ENCODE results near the gene NCAM2.

NCAM2 gene

DNA sequence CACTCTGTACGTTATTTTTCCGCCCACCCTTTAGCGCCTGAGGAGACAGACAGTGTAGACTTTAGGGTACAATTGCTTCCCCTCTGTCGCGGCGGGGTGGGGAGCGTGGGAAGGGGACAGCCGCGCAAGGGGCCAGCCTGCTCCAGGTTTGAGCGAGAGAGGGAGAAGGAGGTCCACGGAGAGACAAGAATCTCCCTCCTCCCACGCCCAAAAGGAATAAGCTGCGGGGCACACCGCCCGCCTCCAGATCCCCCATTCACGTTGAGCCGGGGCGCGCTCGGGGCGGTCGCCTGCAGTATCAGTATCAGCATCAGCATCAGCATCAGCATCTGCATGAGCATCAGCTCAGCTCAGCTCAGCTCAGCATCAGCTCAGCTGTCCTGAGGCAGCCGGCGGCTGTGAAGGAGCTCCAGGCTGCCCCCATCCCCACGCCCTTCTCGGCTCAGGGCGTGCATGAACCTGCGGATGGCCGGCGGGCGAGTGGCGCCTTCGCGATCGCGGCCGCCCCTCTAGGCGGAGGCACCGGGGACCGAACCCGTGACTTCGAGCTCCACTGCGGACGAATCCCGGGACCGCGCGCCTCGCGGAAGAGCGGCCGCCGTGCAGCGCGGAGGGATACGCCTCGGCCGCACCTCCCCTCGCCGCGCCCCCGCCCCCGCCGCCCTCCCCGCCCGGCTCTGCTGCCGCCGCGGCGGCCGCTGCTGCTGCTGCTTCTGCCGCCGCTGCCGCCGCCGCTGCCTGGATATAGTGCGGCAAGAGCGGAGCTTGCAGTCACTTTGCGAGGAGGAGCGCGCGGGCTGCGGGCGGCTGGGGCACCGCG lies at the start of gene NCAM2:
TSS of gene NCAM2 (plus strand) at position 774 of the 820 bp plus-strand sequence.
- DNase-seq = no peak

DNA sequence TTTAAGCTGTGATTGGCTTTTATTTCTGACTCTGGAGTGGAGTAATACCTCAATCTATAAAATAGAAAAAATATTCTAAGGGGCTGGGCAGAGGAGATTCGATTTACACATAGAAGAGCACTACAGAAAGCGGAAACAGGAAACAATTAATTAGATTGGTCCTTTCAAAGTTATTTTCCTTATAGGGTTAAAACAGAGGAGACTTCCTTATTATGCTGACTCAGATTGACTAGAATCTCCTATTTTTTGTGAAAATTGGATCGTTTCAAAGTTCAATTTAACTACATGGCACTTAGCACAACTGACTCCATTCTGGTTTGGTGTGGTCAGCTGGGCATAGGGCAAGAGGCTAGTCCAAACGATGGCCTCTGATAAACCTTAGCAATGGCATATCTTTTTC lies 48.3 kb upstream of the NCAM2 start:
- no peak for DNase-seq

DNA sequence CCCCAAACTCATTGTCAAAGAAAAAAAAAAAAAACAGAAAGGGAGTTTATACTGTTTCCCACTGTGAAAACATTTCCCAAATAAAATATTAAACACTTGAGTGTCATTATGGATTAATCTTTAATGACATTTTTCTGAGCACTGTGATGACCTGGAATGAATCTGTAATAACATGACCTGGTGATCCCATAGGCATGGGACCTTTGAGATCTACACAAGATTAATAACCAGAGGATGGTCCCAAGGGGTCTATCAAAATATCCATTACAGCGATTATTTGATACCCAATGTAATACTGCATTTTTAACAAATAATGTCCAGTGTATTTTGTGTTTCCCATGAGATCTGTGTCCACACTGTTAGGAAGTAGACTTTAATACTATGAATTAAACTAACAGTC lies 32.4 kb upstream of the NCAM2 start:
- DNase-seq = no peak

DNA sequence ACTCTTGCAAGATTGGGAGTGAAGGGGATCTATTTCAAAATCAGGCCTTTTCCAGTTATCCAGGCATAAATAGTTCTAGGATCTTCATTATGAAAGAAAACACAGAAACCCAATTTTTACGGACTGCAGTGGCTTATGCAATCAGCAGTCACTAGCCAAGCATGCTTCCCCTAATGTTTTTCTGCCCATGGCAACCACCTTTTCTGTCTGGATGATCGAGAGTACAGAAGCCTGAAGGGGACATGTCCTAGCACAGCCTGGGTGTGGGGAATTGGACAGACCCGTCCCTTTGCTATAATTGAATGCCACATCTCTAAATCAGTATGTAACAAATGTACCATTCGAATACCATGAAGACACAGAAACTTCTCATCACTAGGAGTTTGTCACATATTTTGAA lies 29.8 kb upstream of the NCAM2 start:
- DNase-seq = no peak

DNA sequence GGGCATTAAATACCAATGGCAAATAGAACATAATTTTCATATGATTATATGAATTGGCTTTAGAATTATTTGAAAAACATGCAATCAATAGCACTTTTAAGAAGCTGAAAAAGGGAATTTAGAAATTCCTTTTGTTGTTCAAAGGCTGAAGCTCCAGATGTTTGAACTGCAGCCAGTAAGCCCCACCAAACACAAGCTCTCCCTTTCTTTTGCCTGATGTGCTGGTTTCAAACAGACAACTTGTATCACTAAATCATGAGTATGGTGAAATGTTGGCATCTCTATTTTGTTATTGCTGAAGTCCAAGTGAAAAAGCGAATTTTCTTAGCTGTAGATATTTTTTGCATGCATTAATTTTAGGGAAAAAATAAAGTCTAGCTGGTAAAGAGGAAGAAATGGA lies 27.5 kb upstream of the NCAM2 start:
- no peak for DNase-seq

DNA sequence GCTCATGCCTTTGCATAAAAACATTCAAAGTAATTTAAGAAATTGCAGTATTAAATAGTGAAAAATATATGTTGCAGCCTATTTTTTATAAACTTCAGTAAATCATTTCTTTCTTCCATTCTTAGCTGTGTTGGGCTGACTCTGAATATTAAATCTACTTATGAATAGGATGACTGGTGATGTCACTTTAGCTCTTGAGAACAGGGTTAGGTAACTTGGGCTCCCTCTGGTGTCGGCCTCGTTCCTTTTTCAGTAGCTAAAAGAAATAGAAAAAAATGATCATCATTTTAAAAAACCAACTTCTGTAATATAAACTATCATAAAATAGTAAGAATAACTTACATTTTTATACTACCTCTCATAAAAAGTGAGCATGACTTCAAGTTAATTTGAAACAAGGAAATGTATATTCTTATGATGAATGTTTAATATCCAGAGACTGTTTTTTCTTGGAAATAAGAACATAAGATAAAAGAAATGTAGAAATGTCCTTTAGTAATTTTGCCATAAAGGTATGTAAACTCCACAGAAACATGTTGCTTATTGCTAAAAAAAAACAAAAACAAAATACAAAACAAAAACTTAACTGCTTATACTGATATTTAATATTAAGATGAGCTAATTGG lies 26.8 kb upstream of the NCAM2 start:
- DNase-seq = no peak

DNA sequence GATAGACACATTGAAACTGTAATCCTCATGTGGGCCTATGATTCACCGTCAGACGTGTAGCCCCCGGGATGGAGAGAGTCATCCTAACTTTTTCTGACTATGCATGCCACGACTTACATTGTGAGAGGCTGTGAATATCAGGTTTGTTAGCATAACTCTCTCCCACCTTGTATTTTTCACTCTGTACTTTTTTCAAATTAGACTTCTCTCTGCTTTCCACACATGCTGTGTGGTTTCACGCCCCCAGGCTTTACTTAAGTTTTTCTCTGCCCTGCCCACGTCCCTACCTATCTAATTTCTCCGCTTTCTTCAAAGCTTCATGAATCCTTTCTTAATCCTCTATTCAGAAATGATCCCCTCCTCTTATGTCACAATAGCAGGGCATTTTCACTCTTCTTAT lies 3.4 kb upstream of the NCAM2 start:
- DNase-seq = no peak

DNA sequence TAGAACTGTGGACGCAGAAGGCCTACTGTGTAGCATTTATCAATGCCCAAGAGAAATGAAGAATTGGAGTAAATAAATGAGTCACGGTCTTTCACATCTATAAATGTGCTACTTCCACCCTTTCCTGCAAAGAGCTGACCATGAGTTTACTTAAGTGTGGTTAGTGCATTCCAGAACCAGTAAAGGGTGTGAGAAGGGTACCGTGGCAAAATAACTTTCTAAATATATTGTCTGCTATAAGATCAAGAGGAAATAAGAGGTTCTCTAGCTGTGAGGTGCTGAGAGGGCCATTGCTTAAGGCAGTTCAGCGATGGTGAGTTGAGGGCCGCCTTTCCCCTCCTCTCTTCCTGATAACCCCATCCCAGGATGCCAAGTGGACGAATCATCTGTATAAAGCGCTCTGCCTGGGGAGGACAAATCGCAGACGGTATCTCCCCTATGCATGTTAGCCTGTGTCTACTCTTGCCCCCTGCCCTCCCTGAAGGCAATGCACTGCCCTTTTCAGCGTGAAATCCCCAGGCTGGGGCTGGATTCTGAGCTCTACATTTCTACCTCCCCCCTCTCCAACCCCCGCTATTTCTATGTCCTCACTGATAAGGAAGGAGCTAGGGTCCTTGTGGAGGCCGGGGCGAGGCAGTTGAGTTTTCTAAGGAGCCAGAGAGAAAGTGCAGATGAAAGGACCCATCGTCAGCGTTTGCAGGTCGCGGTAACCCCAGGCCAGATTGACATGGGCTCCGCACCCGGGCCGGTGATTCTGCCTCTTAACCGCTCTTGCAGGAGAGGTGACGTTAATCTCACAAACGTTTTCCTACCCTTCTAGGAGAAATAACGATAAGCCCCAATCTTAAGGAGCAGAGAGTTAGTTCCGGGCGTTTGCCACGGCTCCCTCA lies 1.5 kb upstream of the NCAM2 start:
- DNase-seq = no peak

DNA sequence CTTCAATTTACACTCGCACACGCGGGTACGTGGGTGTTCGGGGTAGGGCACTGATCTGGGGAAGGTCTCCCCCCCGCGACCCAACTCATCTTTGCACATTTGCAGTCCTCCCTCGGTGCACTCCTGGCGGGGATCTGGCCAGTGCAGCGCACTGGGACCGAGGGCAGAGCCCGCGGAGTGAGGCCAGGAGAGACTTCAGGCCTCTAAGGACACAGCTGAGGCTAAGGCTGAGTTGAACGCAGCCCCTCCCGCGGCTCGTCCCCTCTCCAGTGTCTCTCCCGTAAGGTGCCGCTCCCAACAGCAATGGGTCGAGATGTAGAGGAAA lies 936 bp upstream of the NCAM2 start:
- DNase-seq = no peak

DNA sequence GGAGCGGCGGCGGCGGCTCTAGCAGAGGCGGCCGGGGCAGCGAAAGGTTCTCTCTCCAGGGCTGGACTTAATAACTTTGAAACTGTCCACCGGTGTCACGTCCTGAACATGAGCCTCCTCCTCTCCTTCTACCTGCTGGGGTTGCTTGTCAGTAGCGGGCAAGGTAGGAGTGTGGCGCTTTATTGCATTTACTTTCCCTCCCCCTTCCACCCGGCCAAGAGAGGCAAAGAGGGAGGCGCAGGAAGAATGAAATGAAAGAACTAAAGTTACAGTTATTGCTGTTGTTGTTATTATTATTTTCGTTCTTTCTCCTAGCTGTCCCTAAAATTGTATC lies 214 bp downstream of the NCAM2 start:
- no peak for DNase-seq

DNA sequence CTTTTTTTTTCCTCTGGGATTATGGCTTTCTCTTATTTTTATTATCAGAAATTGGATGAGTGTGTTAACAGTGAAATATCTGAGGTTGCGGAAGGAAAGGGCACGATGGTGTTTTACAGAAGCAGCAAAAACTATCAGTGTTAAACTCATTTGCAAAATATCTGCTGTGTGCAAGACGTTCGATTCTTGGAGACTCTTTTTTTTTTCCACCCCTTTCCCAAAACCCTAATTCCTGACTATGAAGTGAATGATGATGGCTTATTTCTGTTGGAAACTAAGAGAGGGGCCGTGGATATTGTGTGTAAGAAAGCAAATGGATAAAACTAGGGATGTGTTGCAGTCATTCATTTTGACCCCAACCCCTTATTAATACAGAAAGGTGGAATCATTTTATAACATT lies 677 bp downstream of the NCAM2 start:
- no peak for DNase-seq

DNA sequence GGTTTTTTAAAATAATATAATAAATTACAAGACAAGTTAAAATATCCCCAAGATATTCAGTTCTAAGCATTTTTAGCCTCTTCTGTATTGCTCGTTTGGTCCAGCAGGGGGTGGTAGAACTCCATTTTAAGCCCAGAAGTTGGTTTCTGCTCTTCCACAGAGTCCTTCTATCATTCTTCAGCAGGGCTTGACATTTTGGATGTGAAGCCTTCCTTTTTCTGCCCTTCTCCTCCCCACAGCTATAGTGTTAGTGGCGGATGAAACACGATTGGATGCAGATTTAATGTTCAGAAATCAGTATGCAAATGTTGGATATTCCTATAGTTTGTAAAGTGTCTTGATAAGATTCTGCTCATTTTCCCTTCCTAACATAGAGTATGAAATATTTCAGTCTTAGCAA lies 1.4 kb downstream of the NCAM2 start:
- no peak for DNase-seq

DNA sequence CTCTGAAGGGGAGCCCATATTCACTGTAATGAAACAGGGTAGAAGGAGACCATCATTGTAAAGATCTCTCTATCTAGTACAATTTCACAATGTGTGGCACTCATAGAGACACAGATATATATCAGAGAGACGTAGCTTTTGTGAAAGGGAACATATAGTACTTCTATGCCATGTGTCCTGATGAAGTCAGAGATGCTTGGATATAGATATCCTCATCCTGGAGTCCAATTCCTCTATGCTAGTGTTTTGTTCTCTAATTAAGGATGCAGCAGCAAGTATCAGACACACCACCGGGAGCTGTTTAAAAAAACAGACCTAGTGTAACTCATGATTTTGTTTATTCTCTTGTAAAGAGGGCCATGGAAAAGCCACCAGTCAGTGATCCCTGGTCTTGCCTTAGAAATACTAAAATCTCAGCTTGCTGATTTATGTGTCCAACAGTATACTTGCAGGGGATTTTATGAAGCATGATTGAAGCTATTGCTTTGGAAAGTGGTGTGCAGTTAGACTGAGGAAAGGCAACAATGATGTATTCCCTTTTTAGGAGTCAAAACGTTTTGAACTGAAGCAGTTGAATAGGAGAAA lies 2.5 kb downstream of the NCAM2 start:
- no peak for DNase-seq

DNA sequence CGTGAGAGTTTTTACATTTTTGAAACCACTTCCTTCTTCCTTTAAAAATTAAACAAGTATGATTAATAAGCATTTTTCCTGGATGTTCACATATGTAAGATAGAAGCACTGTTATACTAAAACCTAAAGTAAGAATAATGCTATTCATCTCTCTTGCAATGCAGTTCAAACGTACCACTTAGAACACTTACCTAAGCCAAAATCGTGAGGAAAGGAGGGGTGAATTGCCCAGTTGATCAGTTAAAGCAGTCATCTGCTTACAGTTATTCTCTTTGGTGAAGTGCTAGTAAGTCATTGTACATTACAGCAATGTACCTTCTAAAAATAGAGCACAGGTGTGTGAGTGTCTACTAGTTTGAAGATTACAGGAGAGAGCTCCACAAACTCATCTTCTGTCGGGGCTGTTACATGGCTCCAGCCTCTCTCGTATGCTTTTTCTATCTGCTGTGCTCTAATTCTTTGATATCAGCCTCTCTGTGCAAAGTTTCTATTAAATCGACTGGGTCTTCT lies 3.4 kb downstream of the NCAM2 start:
- DNase-seq = no peak

DNA sequence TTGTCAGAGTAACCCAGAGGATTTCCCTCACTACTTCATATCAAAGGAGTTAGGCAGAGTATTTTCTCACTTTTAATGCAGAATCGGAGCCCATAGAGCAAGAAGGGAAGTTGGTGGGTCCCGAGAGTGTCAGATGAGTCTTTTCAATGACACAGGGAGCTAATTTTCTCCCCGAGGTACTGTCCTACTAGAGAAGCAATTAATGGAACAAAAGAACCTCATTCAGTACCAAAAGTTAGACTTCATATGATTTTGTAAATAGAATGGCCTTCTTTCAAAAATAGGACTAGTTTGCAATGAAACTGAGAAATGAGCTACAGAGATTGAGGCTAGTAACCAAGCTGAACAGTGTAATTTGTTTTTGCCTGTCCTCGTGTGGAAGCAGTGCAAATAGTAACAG lies 3.9 kb downstream of the NCAM2 start:
- no peak for DNase-seq

DNA sequence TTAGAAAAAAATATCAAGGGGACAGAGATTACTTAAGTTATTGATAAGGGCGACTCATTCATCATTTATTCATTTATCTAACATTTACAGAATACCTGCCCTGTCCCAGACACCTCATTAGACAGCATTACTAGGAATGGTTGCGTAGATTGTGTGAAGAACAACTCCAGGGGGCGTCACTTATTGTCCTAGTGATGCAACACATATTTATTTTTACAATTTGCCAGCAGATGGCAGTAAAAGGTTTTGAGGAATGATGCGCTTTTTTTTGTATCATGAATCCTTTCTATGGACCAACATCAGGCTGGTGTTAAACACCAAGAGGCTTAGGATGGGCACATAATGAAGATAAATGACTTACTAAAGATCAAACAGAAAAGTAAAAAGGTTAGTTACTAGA lies 5.5 kb downstream of the NCAM2 start:
- DNase-seq = no peak

DNA sequence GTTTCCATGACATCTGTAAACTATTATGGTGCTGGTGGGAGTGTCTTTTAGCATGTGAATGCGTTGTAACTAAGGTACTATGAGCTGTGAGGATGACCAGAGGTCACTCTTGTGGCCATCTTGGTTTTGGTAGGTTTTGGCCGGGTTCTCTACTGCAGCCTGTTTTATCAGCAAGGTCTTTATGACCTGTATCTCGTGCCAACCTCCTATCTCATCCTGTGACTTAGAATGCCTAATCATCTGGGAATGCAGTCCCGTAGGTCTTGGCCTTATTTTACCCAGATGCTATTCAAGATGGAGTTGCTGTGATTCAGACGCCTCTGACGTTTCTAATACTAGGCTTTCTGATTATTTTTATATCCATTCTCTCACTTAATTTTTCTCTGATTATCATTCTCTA lies 9.4 kb downstream of the NCAM2 start:
- DNase-seq = no peak

DNA sequence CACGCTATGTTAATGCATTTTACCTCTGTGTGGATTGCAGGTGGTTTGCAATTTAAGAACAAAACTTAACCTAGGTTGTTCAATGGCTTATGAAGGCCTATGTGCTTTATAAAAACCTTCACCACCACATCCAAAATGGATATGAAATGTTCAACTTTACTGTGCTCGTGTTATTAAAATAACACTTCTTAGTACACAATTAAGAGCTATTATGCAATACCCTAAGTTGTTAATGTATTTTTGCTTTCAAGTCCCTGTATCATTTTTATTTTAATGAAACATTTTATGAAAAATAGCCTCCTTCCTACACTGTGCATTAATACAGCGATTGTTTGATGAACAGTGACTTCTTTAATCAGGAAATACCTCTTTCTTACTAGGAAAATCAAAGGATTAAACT lies 12.0 kb downstream of the NCAM2 start:
- no peak for DNase-seq

DNA sequence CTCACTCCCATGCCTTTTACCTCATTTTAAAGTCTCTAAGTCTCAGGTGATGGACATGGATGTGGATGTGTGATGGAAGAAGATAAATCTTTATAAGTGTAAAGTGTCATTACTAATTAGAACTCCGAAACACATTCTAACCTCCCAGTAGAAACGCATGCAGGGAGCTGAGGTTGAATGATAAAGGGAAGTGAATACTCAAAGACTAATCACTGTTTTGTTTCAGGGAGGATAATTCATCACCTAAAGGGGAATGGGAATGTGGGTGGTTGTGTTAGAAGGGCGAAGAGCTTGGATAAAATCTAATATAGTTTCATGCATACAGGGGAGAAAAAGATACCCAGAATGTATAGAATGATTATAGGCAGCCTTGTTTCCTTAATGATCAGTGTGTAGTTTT lies 12.5 kb downstream of the NCAM2 start:
- no peak for DNase-seq

DNA sequence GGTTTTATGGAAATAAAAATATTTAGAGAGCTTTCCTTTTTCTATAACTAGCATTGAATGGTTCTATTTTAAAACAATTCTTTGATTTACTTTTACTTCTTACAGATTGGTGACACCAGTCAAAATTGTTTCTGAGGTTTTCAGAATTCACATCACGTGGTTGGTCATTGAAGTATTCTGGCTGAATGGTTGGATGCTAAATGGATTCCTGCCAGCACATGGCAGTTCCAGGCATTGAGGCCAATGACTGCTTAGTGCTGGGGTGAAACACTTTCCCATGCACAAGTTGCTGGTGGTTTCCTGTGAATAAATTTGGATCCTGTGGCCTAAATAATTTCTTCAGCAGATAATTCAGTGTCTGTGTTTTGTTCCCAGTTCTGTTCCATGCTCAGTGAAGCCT lies 20.6 kb downstream of the NCAM2 start:
- DNase-seq = no peak

DNA sequence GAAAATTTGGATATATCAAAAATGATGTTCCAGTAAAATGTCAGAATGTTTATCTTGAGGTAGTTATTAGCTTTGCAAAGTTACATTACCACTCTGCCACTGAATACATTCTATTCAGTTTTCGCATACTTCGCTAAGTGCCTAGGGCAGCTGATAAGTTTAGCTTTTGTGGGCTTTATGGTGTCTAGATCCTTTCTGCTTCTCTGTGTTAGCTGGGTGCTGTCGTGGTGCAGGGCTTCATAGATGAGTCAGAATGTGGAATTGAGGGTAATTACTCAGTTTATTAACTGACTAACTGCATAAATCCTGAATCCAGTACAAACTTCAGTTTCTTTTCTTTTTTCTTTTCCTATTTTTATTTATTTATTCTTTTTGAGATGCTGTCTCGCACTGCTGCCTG lies 21.5 kb downstream of the NCAM2 start:
- DNase-seq = no peak

DNA sequence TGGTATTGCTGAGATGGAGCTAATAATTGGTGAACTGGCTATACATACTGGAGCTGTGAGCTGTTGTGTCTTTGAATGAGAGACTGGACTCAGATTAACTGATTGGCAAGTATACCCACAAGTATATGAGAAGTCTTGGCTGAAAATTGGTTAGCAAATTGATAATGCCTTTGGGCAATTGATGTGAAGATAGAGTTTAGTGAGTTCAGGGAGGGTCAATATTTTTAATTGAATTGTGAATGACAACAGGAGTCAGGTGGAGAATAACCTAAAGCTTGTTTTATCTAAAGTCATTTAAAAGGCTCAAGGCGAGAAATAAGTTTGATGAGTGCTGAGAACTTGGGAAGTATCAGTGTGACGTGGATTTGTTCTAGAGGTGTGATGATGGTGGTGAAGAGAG lies 27.5 kb downstream of the NCAM2 start:
- DNase-seq = no peak

DNA sequence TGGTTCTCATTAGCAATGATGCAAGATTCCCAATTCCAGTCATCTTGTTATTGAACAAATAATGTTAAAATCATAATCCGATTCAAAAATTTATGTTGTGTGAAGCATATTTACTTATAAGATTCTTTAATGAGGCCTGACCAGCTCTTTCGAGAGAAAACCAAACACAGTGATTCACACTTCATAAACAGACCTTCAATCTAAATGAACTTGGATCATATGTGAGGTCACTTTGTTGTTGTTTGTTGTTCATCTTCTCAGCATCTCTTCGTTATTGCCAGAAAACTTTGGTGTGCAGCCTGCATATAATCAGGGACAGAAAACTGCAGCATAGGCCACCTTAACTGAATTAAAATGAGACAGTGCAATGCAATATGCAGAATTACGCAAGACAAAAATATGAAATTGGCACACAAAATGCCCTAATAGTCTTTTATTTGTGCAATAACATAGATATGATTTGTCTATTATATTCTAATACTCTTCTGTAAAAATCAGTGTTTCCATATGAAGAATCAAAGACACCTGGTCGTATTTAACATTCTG lies 30.1 kb downstream of the NCAM2 start:
- DNase-seq = no peak
